Mesothelial cell of epicardium (in vitro differentiated cells): ENCODE results near the gene LRFN4. TPM values are rescaled to one million over a fixed set of nuclear protein-coding genes. Genes with fewer than 3 reads are reported as not detected.
"Not testable (repeated sequence)": the region's sequence is repeated elsewhere in the genome, so short reads cannot be mapped to it uniquely, and the experiment has no call there.

Experiments
- DNase-seq, 2 experiments: peaks; one replicate each; pipeline ENCODE4 v3.0.0; 2021; ENCODE audit warnings: low spot score in 2 of 2; ENCODE audit not compliant: unreplicated experiment in 2 of 2
- H3K27ac Mint-ChIP-seq: 2 replicates; pipeline ENCODE4 v1.8.0; 2021; ENCODE audit warnings: mixed read lengths
- H3K27me3 Mint-ChIP-seq: 2 replicates; pipeline ENCODE4 v1.8.0; 2021; ENCODE audit warnings: low read depth, mixed read lengths
- H3K36me3 Mint-ChIP-seq: 2 replicates; pipeline ENCODE4 v1.8.0; 2021; ENCODE audit warnings: mixed read lengths
- H3K4me1 Mint-ChIP-seq: 2 replicates; pipeline ENCODE4 v1.8.0; 2021; ENCODE audit warnings: mixed read lengths
- H3K4me3 Mint-ChIP-seq: 2 replicates; pipeline ENCODE4 v1.8.0; 2021; ENCODE audit warnings: mild to moderate bottlenecking, moderate library complexity, mixed read lengths
- H3K9me3 Mint-ChIP-seq: 2 replicates; pipeline ENCODE4 v1.8.0; 2021; ENCODE audit warnings: mixed read lengths
- CTCF ChIP-seq: fragments of 200-600 bp; sonication (generic); IDR thresholded peaks from one replicate; pipeline ENCODE4 v1.5.0; 2021; ENCODE audit warnings: antibody characterized with exemption; ENCODE audit not compliant: unreplicated experiment
- total RNA-seq: library from RNA; stranded (reverse); gene quantifications from 3 replicates; pipeline ENCODE4 v1.2.1, GENCODE V29; 2021

Gene LRFN4
- total RNA-seq, 1 donor from 2014 or later: 26.6 TPM

- Mint-ChIP-seq H3K4me1 (peaks cover 6% of the 10 kb centered on the region), H3K4me3 (no peak overlapping the region), H3K27ac (no peak overlapping the region), H3K36me3 (peaks cover 2% of the 10 kb centered on the region), H3K9me3 (no peaks in the 10 kb centered on the region), H3K27me3 (no peaks in the 10 kb centered on the region)
- no peak for TF ChIP-seq CTCF
- no peak for DNase-seq
Measured at GRCh38 chr11:66818231-66818955, 38.5 kb upstream of the LRFN4 start.

- Mint-ChIP-seq H3K4me1 (peaks cover 6% of the 10 kb centered on the region), H3K4me3 (no peak overlapping the region), H3K9me3 (no peaks in the 10 kb centered on the region), H3K27ac (no peak overlapping the region), H3K27me3 (no peaks in the 10 kb centered on the region), H3K36me3 (no peaks in the 10 kb centered on the region)
- no peak for TF ChIP-seq CTCF
- no peak for DNase-seq
Measured at GRCh38 chr11:66820381-66820780, 36.5 kb upstream of the LRFN4 start.

GRCh38 chr11:66820901-66821300, 36.0 kb upstream of the LRFN4 start:
- Mint-ChIP-seq H3K27ac (no peak overlapping the region), H3K4me1 (peaks cover 6% of the 10 kb centered on the region), H3K4me3 (no peak overlapping the region), H3K9me3 (no peaks in the 10 kb centered on the region), H3K27me3 (no peaks in the 10 kb centered on the region), H3K36me3 (no peaks in the 10 kb centered on the region)
- no peak for TF ChIP-seq CTCF
- no peak for DNase-seq

- no peak for DNase-seq
- Mint-ChIP-seq H3K9me3 (no peaks in the 10 kb centered on the region), H3K27ac (no peak overlapping the region), H3K4me3 (no peak overlapping the region), H3K27me3 (no peaks in the 10 kb centered on the region), H3K4me1 (peaks cover 5% of the 10 kb centered on the region), H3K36me3 (peaks cover 6% of the 10 kb centered on the region)
- no peak for TF ChIP-seq CTCF
Measured at GRCh38 chr11:66823700-66824099, 33.2 kb upstream of the LRFN4 start.

GRCh38 chr11:66824573-66824972, 32.3 kb upstream of the LRFN4 start:
- not testable (repeated sequence) for H3K36me3 Mint-ChIP-seq, H3K9me3 Mint-ChIP-seq, H3K27ac Mint-ChIP-seq

GRCh38 chr11:66834539-66834845, 22.4 kb upstream of the LRFN4 start:
- TF ChIP-seq CTCF: peak; percentile 12
- H3K4me3 Mint-ChIP-seq: no peak overlapping the region
- DNase-seq: no peak
- H3K27ac Mint-ChIP-seq: peak overlapping the region; percentile 60
- no peaks in the 10 kb centered on the region for H3K9me3 Mint-ChIP-seq
- H3K27me3 Mint-ChIP-seq: no peaks in the 10 kb centered on the region
- H3K4me1 Mint-ChIP-seq: peaks cover 2% of the 10 kb centered on the region
- no peaks in the 10 kb centered on the region for H3K36me3 Mint-ChIP-seq

More at GRCh38 chr11:66824573-66824972, 32.3 kb upstream of the LRFN4 start:
- DNase-seq, H3K27me3 Mint-ChIP-seq, H3K4me3 Mint-ChIP-seq, H3K4me1 Mint-ChIP-seq: not testable (repeated sequence)
